Gastrocnemius medialis (tissue), 4 donors: Measurements from ENCODE around the gene FKBP7.

Experiments used
- POLR2A ChIP-seq, 2 donors: fragments of 450-650 bp; IDR thresholded peaks; one replicate each; pipeline ENCODE4 v1.6.1; 2017; ENCODE audit warnings: antibody characterized with exemption in 2 of 2, mild to moderate bottlenecking in 2 of 2, moderate library complexity in 2 of 2
- TF ChIP-seq, protein P1 (sequence below), 5 experiments: fragments of 450-650 bp in 3 of 5; fragments of 200-600 bp in 2 of 5; sonication (generic) in 2 of 5; IDR thresholded peaks in 4 of 5; conservative IDR thresholded peaks in 1 of 5; 1 replicate in 4 of 5; 2 replicates in 1 of 5; pipeline ENCODE4 v1.5.1; 2016 to 2019; ENCODE audit warnings: antibody characterized with exemption in 5 of 5, mild to moderate bottlenecking in 3 of 5, moderate library complexity in 3 of 5

DNA sequence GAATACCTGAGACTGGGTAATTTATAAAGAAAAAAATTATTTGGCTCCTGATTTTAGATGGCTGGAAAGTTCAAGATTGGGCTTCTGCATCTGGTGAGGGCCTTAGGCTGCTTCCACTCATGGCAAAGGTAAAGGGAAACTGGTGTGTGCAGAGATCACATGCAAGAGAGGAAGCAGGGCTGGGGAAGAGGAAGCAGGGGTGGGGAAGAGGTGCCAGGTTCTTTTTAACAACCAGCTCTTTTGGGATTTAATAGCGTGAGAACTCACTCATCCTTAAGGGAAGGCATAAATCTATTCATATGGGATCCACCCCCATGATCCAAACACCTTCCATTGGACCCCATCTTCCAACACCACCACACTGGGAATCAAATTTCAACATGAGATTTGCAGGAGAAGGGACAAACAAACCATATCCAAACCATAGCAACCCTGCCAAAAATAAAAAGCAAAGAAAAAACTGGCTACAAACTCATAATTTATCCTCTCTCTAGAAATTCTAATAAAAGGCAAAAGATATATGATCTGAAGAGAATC lies 57.9 kb downstream of the FKBP7 start:
- TF ChIP-seq, protein P1, sequence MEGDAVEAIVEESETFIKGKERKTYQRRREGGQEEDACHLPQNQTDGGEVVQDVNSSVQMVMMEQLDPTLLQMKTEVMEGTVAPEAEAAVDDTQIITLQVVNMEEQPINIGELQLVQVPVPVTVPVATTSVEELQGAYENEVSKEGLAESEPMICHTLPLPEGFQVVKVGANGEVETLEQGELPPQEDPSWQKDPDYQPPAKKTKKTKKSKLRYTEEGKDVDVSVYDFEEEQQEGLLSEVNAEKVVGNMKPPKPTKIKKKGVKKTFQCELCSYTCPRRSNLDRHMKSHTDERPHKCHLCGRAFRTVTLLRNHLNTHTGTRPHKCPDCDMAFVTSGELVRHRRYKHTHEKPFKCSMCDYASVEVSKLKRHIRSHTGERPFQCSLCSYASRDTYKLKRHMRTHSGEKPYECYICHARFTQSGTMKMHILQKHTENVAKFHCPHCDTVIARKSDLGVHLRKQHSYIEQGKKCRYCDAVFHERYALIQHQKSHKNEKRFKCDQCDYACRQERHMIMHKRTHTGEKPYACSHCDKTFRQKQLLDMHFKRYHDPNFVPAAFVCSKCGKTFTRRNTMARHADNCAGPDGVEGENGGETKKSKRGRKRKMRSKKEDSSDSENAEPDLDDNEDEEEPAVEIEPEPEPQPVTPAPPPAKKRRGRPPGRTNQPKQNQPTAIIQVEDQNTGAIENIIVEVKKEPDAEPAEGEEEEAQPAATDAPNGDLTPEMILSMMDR (IDR thresholded peaks at IDR 0.05 in 4 of 5, conservative IDR thresholded peaks at IDR 0.05 in 1 of 5): no peak
- TF ChIP-seq POLR2A (IDR thresholded peaks at IDR 0.05): no peak
